OCI-LY1 (cell line): Measurements from ENCODE around the gene SLC25A42.

Experiments
- H2AFZ ChIP-seq: fragments of 200-600 bp; sonication (generic), shearing (Covaris generic); 2 replicates; pipeline ENCODE4 v1.6.0; 2014; ENCODE audit warnings: antibody characterized with exemption, mild to moderate bottlenecking, low read length
- H3F3A ChIP-seq: fragments of 200-600 bp; sonication (generic), shearing (Covaris generic); 2 replicates; pipeline ENCODE4 v1.6.0; 2014; ENCODE audit warnings: mild to moderate bottlenecking, antibody characterized with exemption, low read length, moderate library complexity; ENCODE audit not compliant: insufficient read depth
- H3K27ac ChIP-seq: fragments of 200-600 bp; sonication (generic); 2 replicates; pipeline ENCODE4 v1.5.1; 2014; ENCODE audit warnings: low read length, mixed run types, mild to moderate bottlenecking, low read depth; ENCODE audit not compliant: poor library complexity, severe bottlenecking
- H3K27me3 ChIP-seq: fragments of 200-600 bp; sonication (generic); 2 replicates; pipeline ENCODE4 v1.6.0; 2014; ENCODE audit warnings: antibody characterized with exemption, mild to moderate bottlenecking, low read length, moderate library complexity; ENCODE audit not compliant: insufficient read depth
- H3K36me3 ChIP-seq: fragments of 200-600 bp; sonication (generic); 2 replicates; pipeline ENCODE4 v1.6.1; 2014; ENCODE audit warnings: mild to moderate bottlenecking, antibody characterized with exemption, low read length, moderate library complexity, mixed read lengths; ENCODE audit not compliant: insufficient read depth
- H3K4me1 ChIP-seq: fragments of 200-600 bp; sonication (generic); 2 replicates; pipeline ENCODE4 v1.5.1; 2014; ENCODE audit warnings: mild to moderate bottlenecking, low read length, moderate library complexity; ENCODE audit not compliant: insufficient read depth, severe bottlenecking
- H3K4me2 ChIP-seq: fragments of 200-600 bp; sonication (generic), shearing (Covaris generic); 2 replicates; pipeline ENCODE4 v1.6.1; 2014; ENCODE audit warnings: low read length
- H3K4me3 ChIP-seq: fragments of 200-600 bp; sonication (generic); 2 replicates; pipeline ENCODE4 v1.5.1; 2014; ENCODE audit warnings: low read length, low read depth, mild to moderate bottlenecking, mixed read lengths; ENCODE audit not compliant: poor library complexity, severe bottlenecking
- H3K79me2 ChIP-seq: fragments of 200-600 bp; shearing (Covaris generic); 2 replicates; pipeline ENCODE4 v1.6.1; 2016; ENCODE audit warnings: mixed run types, low read length, mixed read lengths; ENCODE audit not compliant: insufficient read depth
- H3K9ac ChIP-seq: fragments of 200-600 bp; sonication (generic), shearing (Covaris generic); 2 replicates; pipeline ENCODE4 v1.6.1; 2014; ENCODE audit warnings: mild to moderate bottlenecking, low read length, mixed read lengths
- H3K9me2 ChIP-seq: fragments of 200-600 bp; sonication (generic), shearing (Covaris generic); 2 replicates; pipeline ENCODE4 v1.6.1; 2014; ENCODE audit warnings: low read depth, mild to moderate bottlenecking, low read length, mixed read lengths
- H3K9me3 ChIP-seq: fragments of 200-600 bp; shearing (Covaris generic); 2 replicates; pipeline ENCODE4 v1.6.1; 2014; ENCODE audit warnings: low read length, mixed read lengths
- H4K20me1 ChIP-seq: fragments of 200-600 bp; sonication (generic), shearing (Covaris generic); 2 replicates; pipeline ENCODE4 v1.6.0; 2016; ENCODE audit warnings: mild to moderate bottlenecking, low read length; ENCODE audit not compliant: insufficient read depth
- EZH2 ChIP-seq: fragments of 200-600 bp; sonication (generic), shearing (Covaris generic); IDR thresholded peaks from 2 replicates; pipeline ENCODE4 v1.8.0; 2017; ENCODE audit warnings: borderline replicate concordance, mixed run types, mild to moderate bottlenecking, antibody characterized with exemption, low read length, moderate library complexity, mixed read lengths
- TF ChIP-seq, protein P1 (sequence below): fragments of 200-600 bp; sonication (generic), shearing (Covaris generic); IDR thresholded peaks from 2 replicates; pipeline ENCODE4 v1.5.1; 2017; ENCODE audit warnings: mild to moderate bottlenecking, antibody characterized with exemption, low read length, moderate library complexity, mixed read lengths

Gene SLC25A42

GRCh38 chr19:19050731-19051130, 13.1 kb upstream of the SLC25A42 start:
- no peak for TF ChIP-seq EZH2
- TF ChIP-seq, protein P1, sequence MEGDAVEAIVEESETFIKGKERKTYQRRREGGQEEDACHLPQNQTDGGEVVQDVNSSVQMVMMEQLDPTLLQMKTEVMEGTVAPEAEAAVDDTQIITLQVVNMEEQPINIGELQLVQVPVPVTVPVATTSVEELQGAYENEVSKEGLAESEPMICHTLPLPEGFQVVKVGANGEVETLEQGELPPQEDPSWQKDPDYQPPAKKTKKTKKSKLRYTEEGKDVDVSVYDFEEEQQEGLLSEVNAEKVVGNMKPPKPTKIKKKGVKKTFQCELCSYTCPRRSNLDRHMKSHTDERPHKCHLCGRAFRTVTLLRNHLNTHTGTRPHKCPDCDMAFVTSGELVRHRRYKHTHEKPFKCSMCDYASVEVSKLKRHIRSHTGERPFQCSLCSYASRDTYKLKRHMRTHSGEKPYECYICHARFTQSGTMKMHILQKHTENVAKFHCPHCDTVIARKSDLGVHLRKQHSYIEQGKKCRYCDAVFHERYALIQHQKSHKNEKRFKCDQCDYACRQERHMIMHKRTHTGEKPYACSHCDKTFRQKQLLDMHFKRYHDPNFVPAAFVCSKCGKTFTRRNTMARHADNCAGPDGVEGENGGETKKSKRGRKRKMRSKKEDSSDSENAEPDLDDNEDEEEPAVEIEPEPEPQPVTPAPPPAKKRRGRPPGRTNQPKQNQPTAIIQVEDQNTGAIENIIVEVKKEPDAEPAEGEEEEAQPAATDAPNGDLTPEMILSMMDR, result no peak
- Histone ChIP-seq H3K4me1 (no peaks in the 10 kb centered on the region), H3K9ac (no peak overlapping the region), H3F3A (no peaks in the 10 kb centered on the region), H3K9me3 (no peaks in the 10 kb centered on the region), H3K27ac (no peak overlapping the region), H3K9me2 (no peaks in the 10 kb centered on the region), H3K27me3 (no peaks in the 10 kb centered on the region), H3K4me2 (no peak overlapping the region), H4K20me1 (no peaks in the 10 kb centered on the region), H3K36me3 (peaks cover 86% of the 10 kb centered on the region), H3K79me2 (no peaks in the 10 kb centered on the region), H3K4me3 (no peak overlapping the region), H2AFZ (no peak overlapping the region)

- no peak for TF ChIP-seq EZH2
- TF ChIP-seq, protein P1, result no peak
- Histone ChIP-seq H3K4me2 (no peak overlapping the region), H4K20me1 (no peaks in the 10 kb centered on the region), H2AFZ (no peak overlapping the region), H3K9me3 (no peaks in the 10 kb centered on the region), H3F3A (no peaks in the 10 kb centered on the region), H3K36me3 (peaks cover 89% of the 10 kb centered on the region), H3K4me1 (no peaks in the 10 kb centered on the region), H3K79me2 (no peaks in the 10 kb centered on the region), H3K27ac (no peak overlapping the region), H3K9me2 (no peaks in the 10 kb centered on the region), H3K27me3 (no peaks in the 10 kb centered on the region), H3K4me3 (no peak overlapping the region), H3K9ac (no peak overlapping the region)
Measured at GRCh38 chr19:19051478-19052213, 12.1 kb upstream of the SLC25A42 start.

- no peaks in the 10 kb centered on the region for H3K27me3 ChIP-seq
- H3K9me3 ChIP-seq, result no peaks in the 10 kb centered on the region
- no peak overlapping the region for H3K4me2 ChIP-seq
- H3K4me3 ChIP-seq, result no peak overlapping the region
- H3F3A ChIP-seq, result no peaks in the 10 kb centered on the region
- TF ChIP-seq, protein P1, result no peak
- no peak for TF ChIP-seq EZH2
- H3K79me2 ChIP-seq, result no peaks in the 10 kb centered on the region
- no peak overlapping the region for H3K27ac ChIP-seq
- H3K9me2 ChIP-seq, result no peaks in the 10 kb centered on the region
- peaks cover 91% of the 10 kb centered on the region for H3K36me3 ChIP-seq
- H2AFZ ChIP-seq, result no peak overlapping the region
- no peak overlapping the region for H3K9ac ChIP-seq
- no peaks in the 10 kb centered on the region for H4K20me1 ChIP-seq
- no peaks in the 10 kb centered on the region for H3K4me1 ChIP-seq
Measured at GRCh38 chr19:19052921-19053320, 10.9 kb upstream of the SLC25A42 start.
